ENCODE data around the gene WDR86. TPM values are rescaled to one million over a fixed set of nuclear protein-coding genes. Genes with fewer than 3 reads are reported as not detected.

The WDR86 gene
- total RNA-seq, 1 experiment from 2014 or later, result not detected

DNA sequence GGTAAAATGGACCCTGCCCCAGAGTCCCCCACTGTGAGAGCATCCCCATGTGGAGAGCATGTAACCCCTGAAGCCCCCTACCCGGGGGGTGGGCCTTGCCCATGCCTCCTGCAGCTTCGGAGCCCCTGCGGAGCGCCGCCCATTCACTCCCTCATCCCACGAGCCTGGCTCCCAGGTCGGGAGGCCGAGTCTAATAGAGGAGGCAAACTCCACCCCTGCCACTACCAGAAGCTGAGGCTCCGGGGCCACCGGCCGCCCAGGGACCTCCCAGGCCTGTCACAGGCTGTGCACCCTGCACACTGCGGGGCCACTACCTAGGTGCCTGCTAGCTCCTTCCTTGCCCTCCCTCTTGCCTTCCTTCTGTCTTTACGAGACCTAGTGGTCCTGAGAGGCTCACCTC lies 17.4 kb downstream of the WDR86 start:
- no peak for DNase-seq (ENCODE audit: low read depth)

DNA sequence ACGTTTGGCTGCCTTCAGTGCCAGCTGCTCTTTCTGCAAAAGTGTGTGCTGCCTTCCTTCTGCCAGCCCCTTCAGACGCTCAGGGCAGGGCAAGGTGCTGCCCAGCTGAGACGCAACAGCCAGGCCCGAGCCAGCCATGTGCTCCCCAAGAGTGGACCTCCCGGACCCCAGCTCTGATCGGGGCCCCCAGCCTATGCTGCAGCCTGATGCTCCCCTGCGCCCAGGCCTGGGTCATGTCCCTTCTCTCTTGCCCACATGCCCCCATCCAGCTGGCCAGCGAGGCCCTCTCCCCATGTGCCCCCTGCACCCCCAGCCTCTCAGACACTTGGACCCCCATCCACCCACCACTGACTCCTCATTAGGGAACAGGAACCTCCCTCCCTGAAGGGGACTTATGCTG lies 17.8 kb downstream of the WDR86 start:
- DNase-seq (ENCODE audit: low read depth), result no peak

DNA sequence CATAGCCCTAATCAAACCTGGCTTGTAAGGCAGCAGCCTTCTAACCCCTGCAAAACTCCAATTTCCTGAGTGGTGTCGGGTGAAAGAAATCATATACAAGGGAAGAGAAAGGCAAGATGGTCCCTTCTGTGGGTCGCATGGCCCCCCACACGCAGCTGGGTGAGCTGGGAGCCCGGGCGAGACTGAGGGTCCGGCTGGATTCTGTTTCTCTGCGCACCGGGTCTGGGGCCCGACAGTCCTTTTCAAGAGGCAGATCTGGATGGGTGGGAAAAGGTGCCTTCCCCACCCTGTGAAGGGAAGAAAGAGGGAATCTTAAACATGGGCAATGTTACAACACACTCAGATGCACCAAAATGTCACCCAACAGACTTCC lies 18.5 kb downstream of the WDR86 start:
- no peak for DNase-seq (ENCODE audit: low read depth)

DNA sequence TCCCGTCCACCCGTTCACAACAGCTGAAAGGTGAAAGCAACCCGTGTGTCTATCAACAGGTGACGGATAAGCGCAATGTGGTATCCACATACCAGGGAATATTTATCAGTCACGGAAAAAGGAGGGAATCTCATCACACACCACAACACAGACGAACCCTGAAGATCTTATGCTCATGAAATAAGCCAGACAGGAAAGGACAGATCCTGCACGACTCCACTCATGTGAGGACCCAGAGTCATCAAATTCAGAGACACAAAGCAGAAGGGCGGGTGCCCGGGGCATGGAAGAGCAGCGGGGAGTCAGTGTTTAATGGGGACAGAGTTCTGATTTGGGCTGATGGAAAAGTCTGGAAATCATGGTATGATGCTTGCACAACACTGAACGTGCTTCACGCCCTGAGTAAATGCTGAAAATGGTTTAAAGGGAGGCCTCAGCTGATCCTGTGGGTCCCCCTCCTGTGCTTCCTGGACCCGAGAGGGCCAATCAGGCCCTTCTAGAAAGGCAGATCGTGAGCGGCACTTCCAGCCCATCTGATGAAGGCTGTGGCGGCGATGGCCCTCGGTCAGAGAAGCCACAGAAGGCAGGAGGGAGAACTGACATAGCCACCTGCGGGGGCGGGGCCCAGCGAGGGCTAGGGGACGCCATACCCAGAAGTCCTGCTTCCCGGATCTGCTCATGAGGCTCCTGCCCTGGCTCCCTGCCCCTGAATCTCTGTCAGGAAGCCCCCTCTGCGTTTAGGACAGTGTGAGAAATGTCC lies 19.1 kb downstream of the WDR86 start:
- DNase-seq (ENCODE audit: low read depth), result no peak

DNA sequence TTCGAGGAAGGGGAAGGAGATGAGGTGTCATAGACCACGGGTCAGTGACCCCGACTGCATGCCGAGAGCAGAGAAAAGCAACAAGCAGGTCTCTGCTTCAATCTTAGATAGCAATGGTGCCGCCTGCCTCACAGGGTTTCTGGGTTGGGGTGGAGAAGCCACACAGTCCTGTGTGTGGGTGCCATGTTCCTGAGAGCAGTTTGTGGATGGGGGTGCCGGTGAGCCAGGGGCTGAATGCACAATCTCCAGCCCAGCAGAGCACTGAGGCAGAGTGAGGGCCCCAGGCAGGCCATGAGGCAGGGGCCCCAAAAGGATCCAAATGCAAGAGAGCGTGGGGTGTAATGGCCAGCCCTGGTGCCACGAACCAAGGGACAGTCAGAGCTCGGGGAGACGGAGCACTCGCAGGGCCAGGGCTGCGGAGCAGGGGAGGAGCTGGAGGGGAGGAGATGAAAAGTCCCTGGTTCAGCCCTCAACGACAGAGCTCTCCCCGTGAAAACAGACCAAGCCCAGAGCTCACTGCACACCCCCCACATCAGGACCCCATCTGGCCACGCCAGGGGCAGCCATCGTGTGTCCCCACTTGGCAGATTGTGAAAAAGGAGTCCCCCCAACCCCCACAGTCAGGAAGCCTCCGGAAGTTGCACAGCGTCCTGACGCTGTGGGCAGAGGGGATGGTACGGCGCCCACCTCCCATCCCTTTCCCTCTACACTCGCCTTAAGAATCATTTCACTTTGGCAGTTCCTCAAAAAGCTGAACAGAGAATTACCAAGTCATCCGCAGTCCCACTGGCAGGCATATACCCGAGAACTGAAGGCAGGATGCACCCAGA lies 19.9 kb downstream of the WDR86 start:
- DNase-seq (ENCODE audit: low read depth), result no peak

DNA sequence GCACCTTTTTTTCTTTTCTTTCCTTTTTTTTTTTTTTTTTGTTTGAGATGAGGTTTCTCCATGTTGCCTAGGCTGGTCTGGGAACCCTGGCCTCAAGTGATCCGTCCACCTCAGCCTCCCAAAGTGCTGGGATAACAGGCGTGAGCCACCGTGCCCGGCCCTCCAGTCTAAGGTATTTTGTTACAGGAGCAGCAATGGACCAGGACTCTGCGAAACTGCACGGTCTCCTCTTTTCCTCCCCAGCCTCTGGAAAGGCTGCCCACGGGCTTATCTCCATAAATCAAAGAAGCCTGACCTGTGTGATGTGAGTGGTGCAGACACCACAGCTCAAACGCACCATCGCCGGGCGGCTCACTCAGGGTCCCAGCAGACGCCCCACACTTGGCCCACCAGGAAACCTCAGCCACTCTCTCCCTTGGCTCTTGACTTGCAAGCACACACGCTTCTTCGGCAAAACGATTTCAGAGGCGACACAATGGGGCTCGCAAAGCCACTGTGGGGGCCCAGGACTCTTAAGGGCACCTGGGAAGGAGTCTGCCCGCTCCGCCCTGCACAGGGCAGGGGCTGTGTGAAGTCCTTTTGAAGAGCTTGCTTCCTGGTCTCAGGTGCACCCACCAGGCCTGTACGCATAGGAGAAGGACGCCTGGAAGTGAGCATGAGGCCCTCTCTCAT lies 20.6 kb downstream of the WDR86 start:
- no peak for DNase-seq (ENCODE audit: low read depth)

DNA sequence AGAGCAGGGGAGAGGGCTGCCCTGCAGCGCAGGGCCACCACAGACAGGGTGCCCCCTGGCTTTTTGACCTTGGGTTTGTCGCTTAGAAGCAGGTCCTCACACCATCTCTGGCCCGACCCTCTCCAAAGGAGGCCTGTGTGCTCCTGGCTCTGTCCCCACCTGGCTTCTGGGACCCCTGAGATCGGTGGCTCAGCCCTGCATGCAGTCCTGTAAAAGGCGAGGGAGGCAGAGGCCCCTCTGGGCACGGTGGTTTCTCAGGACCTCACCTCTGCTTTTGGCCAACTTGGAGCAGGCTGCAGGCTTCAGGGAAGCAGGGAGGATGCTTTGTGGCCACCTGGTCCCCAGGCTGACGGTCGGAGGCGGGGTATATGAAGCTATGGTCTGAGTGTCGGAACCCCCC lies 21.4 kb downstream of the WDR86 start:
- no peak for DNase-seq (ENCODE audit: low read depth)

DNA sequence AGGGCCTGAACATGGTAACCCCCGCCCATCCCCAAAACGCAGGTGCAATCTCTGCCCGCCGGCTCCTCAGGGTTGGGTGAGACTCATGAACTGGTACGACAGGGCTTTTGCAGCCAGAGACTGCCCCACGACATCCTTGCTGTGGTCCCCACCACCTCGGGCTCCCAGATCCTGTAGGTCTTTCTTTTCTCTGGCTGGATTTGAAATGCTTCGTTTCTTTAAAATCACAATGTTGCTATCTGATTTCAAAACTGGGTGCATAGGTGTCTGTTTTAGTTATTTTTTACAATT lies 21.9 kb downstream of the WDR86 start:
- DNase-seq (ENCODE audit: low read depth), result no peak

DNA sequence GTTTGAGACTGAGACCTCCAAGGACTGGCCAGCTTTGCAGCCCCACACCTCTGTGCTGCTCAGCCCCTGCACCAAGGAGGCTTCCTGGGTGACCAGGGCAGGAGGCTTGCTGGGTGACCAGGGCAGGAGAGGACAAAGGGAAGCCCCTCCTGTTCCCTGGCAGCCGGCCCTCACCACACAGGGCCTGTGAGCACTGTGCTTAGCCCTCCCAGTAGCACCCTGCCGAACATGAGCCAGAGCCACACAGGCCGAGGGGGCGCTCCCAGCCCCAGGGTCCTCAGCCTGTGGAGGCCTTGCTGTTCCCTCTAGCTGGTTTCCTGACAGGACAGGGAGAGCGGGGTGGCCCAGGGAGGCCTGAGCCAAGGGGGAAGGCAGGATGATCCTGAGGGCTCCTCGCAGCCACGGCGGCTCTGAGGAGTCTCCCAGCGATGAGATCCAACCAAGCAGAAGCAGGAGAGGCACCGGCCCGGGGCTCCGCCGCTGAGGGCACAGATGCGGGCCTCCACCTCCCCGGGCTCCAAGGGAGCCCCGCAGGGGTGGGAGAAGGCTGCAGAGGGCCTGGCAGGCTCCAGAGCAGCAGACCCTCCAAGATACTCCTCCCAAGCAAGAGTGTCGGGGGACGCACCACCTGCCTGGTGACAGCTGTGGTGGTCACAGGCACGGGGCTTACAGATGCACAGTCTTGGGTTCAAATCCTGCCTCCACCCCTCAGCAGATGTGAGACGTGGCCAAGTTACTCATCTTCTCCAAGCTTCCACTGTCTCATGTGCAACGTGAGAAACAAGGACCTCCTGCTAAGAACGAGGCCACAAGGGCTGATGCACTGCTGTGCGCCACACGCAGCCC lies 22.5 kb downstream of the WDR86 start:
- no peak for DNase-seq (ENCODE audit: low read depth)

DNA sequence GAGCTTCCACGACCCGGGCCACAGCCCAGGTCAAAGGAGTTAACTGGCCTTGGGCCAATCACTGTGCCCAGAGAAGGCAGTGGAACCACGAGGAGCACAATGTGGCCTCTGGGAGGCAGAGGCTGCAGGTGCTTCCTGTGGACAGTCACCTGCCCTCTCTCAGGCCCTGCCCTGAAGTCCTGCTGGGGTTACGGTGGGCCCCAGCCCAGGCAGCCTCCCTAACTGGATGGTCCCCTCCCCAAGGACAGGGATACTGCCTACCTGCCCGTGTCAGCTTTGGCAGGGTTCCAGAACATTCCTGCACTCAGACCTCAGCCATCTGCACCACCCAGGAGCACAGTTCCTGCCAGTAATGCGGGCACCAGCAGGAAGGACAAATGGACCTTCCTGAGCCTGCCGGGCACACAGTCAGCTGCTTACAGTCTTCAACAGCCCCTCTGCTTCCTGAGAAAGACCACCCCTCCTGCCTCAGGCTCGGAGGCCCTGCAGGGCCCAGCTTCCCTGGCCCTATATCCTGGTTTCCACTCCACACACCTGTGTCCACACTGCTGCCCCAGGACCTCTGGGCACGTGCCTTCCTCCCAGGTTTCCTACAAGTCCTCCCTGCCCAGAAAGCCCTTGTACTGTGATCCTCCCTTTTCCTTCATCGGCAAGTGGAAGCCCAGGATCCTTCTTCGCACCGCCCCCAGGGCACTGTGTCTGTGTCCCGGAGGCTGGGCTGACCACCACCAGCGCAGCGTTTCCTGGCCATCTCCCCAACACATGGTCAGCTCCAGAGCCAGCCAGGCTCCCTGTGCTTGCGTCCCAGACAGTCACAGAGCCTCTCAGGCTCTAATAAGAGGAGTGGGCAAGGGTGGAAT lies 23.3 kb downstream of the WDR86 start:
- no peak for DNase-seq (ENCODE audit: low read depth)

DNA sequence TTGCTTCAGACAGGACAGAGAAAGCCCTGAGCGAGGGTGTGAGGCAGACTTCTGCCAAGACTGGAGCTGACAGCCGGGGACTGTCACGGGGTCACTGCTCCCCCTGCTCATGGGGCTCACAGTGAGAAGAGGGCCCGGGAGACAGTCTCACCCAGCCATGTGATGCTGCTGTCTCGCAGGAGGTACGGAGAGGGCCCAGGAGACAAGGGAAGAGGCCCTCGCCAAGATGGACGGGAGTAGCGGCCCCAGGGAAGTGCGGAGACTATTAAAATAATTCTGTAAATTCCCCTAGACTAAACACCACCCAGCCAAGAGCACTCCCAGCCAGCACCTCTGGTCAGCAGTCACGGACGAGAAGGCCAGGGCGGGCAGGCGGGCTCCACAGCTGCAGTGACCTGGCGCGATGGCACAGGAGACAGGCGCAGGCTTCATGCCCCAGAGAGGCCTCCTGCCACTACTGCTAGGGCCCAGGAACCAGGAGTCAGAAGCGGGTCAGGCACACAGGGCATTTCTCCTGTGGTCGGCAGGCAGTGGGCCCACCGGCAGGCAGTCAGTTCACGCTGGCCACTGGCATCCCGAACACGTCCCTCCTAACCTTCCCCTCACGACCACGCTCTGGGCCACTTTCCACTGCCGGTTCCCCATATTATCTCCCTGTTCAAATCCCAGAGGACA lies 24.1 kb downstream of the WDR86 start:
- DNase-seq (ENCODE audit: low read depth), result no peak

DNA sequence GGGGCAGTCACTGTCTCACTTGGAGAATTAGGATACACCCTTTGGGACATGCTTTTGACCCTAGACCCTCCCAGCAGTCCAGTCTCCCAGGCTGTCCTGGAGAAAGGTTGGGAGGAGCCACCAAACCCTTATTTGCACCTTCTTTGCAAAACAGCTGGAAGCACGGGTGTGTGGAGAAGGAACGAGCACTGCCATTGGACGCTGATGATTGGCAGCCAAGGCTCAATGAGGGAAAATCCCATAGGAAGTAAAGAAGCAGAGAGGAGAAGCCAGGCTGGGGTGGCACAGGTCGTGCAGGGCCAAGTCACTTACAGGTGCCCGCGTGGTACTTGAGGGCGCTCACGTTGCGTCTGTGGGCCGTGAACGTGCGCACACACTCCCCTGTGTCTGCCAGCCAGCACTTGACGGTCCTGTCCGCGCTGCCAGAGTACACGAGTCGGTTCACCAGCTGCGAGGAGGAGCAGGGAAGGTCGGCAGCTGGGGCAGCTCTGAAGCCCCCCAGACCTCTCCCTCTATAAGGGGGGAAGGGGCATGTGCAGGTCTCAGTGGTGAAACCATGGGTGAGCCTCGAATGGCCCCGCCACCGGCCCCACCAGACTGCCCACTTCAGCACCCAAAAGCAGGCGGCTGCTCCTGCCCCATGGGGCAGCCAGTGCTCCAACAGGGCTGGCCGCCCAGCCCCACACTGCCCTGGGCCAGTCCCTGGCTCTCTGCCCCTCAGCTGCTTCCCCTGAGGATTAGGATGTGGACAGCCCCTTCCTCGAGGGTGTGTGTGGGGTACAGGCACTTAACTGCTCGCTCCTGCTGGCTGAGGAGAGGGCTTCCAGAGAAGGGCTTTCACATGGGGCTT lies 24.8 kb downstream of the WDR86 start:
- DNase-seq (ENCODE audit: low read depth), result no peak

DNA sequence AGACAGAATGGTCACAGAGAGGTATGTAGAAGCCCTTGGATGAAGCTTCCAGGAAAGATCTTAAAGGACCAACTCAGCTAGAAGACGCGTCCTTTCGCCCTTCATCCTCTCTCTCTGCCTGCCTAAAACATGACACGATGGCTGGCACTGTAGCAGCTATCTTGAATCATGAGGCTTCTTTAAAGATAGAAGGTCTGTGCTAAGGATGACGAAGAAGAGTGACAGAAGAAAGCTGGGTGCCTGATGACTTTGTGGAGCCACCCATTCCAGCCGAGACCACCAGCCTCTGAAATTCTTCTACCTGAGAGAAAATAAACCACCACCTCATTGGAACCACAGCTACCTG lies 25.5 kb downstream of the WDR86 start:
- DNase-seq (ENCODE audit: low read depth), result no peak

DNA sequence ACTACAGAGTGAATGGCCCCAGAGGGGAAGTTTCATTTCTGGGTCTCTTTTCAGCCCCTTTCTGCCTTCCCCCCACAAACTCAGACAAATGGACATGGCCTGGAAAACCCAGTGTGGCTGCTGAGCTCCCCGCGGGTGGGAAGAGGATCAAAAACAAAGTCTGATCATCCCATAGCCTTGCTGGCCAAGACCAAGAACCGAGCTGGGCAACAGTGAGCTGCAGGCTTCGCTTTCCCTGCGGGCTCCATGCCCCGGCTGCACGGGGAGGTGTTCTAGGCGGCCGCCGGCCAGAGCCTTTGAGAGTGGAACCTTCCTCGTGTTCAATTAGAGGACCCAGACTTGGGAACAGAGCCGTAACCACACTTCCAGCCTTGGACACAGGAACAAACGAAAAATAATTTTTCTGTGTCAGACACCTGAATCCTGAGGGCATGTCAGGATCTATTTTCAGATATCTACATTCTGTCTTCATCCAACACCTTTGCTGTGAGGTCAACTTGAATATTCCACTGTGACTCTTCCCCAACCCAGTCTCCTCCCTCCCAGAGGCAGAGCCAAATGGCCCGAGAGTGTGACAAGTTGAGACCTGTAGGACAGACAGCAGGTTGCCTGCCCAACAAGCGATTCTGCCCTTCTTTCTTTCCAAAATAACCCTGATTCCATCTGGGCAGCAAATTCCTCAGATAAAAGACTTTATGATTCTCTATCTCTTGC lies 26.0 kb downstream of the WDR86 start:
- no peak for DNase-seq (ENCODE audit: low read depth)

DNA sequence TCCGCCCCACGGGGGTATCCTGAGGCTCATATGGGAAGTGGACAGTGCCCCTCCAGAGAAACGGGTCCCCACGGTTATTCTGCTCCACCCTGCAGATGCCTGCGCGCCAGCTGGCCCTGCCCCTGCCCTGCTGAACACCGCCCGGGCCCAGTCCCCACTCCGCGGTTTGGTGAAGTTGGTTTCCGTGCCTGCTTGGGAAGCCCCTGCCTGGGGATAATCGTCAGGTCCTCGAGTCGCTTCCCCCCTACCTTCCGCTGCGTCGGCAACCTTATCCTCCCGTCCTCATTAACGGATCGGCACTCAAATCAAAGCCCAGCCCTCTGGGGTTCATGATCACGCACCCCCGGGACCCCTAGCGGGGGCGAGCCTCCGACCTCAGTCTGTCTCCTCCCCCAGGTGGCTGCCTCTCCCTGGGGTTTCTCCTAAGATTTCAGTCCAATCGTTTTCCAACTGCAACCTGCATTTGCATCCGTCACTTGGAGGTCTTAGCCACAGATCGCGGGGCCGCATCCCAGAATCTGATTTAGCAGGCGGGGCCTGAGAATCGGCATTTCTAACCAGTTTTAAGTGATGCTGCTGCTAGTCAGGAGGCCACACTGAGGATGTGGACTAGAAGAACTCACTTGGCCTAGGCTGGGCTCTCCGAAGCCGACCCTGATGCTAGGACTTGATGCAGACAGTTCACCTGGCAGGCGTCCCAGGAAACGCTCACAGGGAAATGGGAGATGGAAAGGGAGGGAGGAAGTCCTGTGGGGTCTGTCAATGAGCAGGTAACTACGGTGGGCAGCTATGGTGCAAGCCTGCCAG lies 27.6 kb downstream of the WDR86 start:
- no peak for DNase-seq (ENCODE audit: low read depth)

DNA sequence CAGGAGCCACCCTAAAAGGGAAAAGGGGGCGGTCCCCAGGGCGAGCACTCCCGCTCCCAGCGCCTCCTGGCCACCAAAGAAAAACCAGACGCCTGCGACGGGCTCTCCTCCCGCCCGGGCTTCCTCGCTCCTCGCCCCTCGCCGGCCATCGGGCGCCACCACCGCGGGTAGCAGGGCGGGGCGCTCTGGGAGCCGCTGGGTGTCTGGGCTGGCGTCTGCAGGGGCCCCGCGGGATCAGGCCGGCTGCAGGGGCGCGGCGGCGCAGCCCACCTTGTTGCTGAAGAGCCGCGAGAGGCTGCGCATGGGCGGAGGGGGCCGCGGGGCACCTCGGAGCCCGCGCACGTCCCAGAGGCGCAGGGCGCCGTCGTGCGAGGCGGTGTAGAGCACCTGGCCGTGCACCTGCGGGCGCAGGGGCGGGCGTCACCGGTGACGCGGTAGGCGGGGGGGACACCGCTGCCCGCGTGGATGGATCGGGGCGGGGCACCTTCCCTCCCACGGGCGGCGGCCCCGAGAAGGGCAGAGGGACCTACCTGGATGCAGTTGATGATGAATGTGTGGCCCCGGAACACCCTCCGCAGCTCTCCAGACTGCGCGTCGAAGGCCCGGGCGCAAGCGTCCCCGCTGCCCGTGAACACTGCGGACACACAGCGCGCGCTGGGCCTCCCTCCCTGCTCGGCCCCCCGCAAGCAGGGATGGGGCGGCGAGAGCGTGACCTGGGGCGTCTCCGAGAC lies 28.3 kb downstream of the WDR86 start:
- DNase-seq (ENCODE audit: low read depth), result no peak

DNA sequence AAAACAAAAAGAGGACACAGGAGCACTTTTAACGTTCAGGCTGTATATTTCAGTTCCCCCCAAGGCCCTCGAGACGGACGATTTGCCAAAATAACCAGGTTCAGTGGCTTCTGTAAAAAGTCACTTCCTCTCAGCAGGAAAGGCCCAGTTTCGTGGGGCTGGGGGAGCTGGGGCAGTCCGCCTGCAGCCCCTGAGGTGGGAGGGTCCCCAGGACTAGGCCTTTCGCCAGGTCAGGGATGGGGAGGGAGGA lies 28.8 kb downstream of the WDR86 start:
- no peak for DNase-seq (ENCODE audit: low read depth)
